ENCODE results near the gene CDK9.

CDK9 gene

GRCh38 chr9:127801955-127802575 is 16.2 kb downstream of the CDK9 start:
- peak overlapping the region; percentile 85 for H3K27ac ChIP-seq

GRCh38 chr9:127802576-127803443 is 17.0 kb downstream of the CDK9 start, which contains the start of gene FPGS:
FPGS (plus strand) TSS chr9:127802882; CDS start chr9:127802925, 43 bp downstream.
- no peak for TF ChIP-seq CTCF (IDR thresholded peaks at IDR 0.05)
- TF ChIP-seq ZFX (IDR thresholded peaks at IDR 0.05; ENCODE audit: borderline replicate concordance): no peak

More at GRCh38 chr9:127801955-127802575, 16.2 kb downstream of the CDK9 start:
- TF ChIP-seq ZFX (IDR thresholded peaks at IDR 0.05; ENCODE audit: borderline replicate concordance) (no peak), CTCF (IDR thresholded peaks at IDR 0.05) (no peak)

GRCh38 chr9:127803507-127804352 is 17.9 kb downstream of the CDK9 start:
- TF ChIP-seq CTCF (IDR thresholded peaks at IDR 0.05) (no peak), ZFX (IDR thresholded peaks at IDR 0.05; ENCODE audit: borderline replicate concordance) (no peak)
- H3K27ac ChIP-seq: peak overlapping the region; percentile 85

More at GRCh38 chr9:127802576-127803443, 17.0 kb downstream of the CDK9 start, which contains the start of gene FPGS:
- H3K27ac ChIP-seq: peak within 1 kb of the TSS; percentile 85

- H3K27ac ChIP-seq: no peak overlapping the region
- TF ChIP-seq CTCF (IDR thresholded peaks at IDR 0.05) (peak; percentile 52), ZFX (IDR thresholded peaks at IDR 0.05; ENCODE audit: borderline replicate concordance) (no peak)
Observed at GRCh38 chr9:127805620-127806019, 19.8 kb downstream of the CDK9 start.

GRCh38 chr9:127806871-127807270 is 21.0 kb downstream of the CDK9 start:
- no peak for TF ChIP-seq ZFX (IDR thresholded peaks at IDR 0.05; ENCODE audit: borderline replicate concordance)
- TF ChIP-seq CTCF (IDR thresholded peaks at IDR 0.05): no peak
- no peak overlapping the region for H3K27ac ChIP-seq

- no peak for TF ChIP-seq ZFX (IDR thresholded peaks at IDR 0.05; ENCODE audit: borderline replicate concordance)
- TF ChIP-seq CTCF (IDR thresholded peaks at IDR 0.05): no peak
- H3K27ac ChIP-seq: no peak overlapping the region
Observed at GRCh38 chr9:127808347-127809001, 22.6 kb downstream of the CDK9 start.
